GM19351 (cell line): ENCODE measurements around the gene NTN3.
A peak's percentile ranks its signal among the peaks of the same experiment; 100 is the strongest.

Experiments
- ATAC-seq: cut with Tn5 transposase; IDR thresholded peaks from one replicate; pipeline ENCODE4 v1.9.1; 2021; ENCODE audit warnings: mild to moderate bottlenecking, moderate library complexity; ENCODE audit not compliant: unreplicated experiment

NTN3 gene

GRCh38 chr16:2465653-2466415, 5.3 kb upstream of the NTN3 start:
- no peak for ATAC-seq

- no peak for ATAC-seq
Observed at GRCh38 chr16:2466667-2467527, 4.2 kb upstream of the NTN3 start.

- no peak for ATAC-seq
Observed at GRCh38 chr16:2467528-2468232, 3.4 kb upstream of the NTN3 start.

- no peak for ATAC-seq
Observed at GRCh38 chr16:2468233-2468724, 2.8 kb upstream of the NTN3 start.

- ATAC-seq, result no peak
Observed at GRCh38 chr16:2468725-2469398, 2.2 kb upstream of the NTN3 start.

- no peak for ATAC-seq
Observed at GRCh38 chr16:2469399-2470233, 1.5 kb upstream of the NTN3 start.

GRCh38 chr16:2470234-2470601, 879 bp upstream of the NTN3 start:
- ATAC-seq, result no peak

- no peak for ATAC-seq
Observed at GRCh38 chr16:2470603-2471015, 488 bp upstream of the NTN3 start.

- no peak for ATAC-seq
Observed at GRCh38 chr16:2471653-2472487, 773 bp downstream of the NTN3 start.

GRCh38 chr16:2472488-2472864, 1.4 kb downstream of the NTN3 start:
- ATAC-seq, result no peak

GRCh38 chr16:2472885-2473445, 1.9 kb downstream of the NTN3 start:
- no peak for ATAC-seq

GRCh38 chr16:2473446-2473926, 2.4 kb downstream of the NTN3 start:
- no peak for ATAC-seq

- ATAC-seq, result peak; percentile 45
Observed at GRCh38 chr16:2473999-2474876, 3.1 kb downstream of the NTN3 start.

- ATAC-seq, result peak; percentile 54
Observed at GRCh38 chr16:2474877-2475412, 3.8 kb downstream of the NTN3 start, which contains the start of gene TBC1D24. Gene TBC1D24 (plus strand): TSS chr16:2475127. CDS start chr16:2496149, 21,022 bp downstream.

GRCh38 chr16:2475413-2476344, 4.6 kb downstream of the NTN3 start:
- ATAC-seq, result peak; percentile 14

GRCh38 chr16:2476345-2476720, 5.2 kb downstream of the NTN3 start:
- no peak for ATAC-seq
